Measurements from ENCODE around the gene REV3L. TPM values are rescaled to one million over a fixed set of nuclear protein-coding genes. Genes with fewer than 3 reads are reported as not detected.

Gene REV3L
- total and polyA plus RNA-seq, 2 of the 13 experiments (the other 11 are each of a cell fraction or from before 2014, with no cell fraction given), result 12.8 to 31.3 TPM

- peak; percentile 14; the same call in 1 of the 2 replicates for TF ChIP-seq ZNF598 (CRISPR knock-in tag; IDR thresholded peaks at IDR 0.05; ENCODE audit: borderline replicate concordance)
- TF ChIP-seq, protein P1, sequence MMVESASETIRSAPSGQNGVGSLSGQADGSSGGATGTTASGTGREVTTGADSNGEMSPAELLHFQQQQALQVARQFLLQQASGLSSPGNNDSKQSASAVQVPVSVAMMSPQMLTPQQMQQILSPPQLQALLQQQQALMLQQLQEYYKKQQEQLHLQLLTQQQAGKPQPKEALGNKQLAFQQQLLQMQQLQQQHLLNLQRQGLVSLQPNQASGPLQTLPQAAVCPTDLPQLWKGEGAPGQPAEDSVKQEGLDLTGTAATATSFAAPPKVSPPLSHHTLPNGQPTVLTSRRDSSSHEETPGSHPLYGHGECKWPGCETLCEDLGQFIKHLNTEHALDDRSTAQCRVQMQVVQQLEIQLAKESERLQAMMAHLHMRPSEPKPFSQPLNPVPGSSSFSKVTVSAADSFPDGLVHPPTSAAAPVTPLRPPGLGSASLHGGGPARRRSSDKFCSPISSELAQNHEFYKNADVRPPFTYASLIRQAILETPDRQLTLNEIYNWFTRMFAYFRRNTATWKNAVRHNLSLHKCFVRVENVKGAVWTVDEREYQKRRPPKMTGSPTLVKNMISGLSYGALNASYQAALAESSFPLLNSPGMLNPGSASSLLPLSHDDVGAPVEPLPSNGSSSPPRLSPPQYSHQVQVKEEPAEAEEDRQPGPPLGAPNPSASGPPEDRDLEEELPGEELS (CRISPR knock-in tag; IDR thresholded peaks at IDR 0.05), result peak; percentile 74
- no peak for TF ChIP-seq ZNF33B (CRISPR knock-in tag; IDR thresholded peaks at IDR 0.05)
- TF ChIP-seq CREB1 (IDR thresholded peaks at IDR 0.05), result peak; percentile 85
- peak; percentile 92 for TF ChIP-seq CREB1 (CRISPR knock-in tag; IDR thresholded peaks at IDR 0.05)
- TF ChIP-seq ZNF83 (CRISPR knock-in tag; IDR thresholded peaks at IDR 0.05; ENCODE audit: borderline replicate concordance), result no peak; the same call in 1 of the 2 replicates
- TF ChIP-seq ZNF841 (CRISPR knock-in tag; IDR thresholded peaks at IDR 0.05; ENCODE audit: borderline replicate concordance), result 0 out of 2 replicates have a peak, but pooled peaks have one; percentile 30
- TF ChIP-seq GABPA (IDR thresholded peaks at IDR 0.05; ENCODE audit: low read depth, low read length), result peak; percentile 63
- peak; percentile 76 for TF ChIP-seq GABPA (CRISPR knock-in tag; IDR thresholded peaks at IDR 0.05; ENCODE audit: low read depth)
- no peak for TF ChIP-seq ZNF562 (CRISPR knock-in tag; IDR thresholded peaks at IDR 0.05; ENCODE audit: borderline replicate concordance)
- TF ChIP-seq, protein P2, sequence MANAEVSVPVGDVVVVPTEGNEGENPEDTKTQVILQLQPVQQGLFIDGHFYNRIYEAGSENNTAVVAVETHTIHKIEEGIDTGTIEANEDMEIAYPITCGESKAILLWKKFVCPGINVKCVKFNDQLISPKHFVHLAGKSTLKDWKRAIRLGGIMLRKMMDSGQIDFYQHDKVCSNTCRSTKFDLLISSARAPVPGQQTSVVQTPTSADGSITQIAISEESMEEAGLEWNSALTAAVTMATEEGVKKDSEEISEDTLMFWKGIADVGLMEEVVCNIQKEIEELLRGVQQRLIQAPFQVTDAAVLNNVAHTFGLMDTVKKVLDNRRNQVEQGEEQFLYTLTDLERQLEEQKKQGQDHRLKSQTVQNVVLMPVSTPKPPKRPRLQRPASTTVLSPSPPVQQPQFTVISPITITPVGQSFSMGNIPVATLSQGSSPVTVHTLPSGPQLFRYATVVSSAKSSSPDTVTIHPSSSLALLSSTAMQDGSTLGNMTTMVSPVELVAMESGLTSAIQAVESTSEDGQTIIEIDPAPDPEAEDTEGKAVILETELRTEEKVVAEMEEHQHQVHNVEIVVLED (CRISPR knock-in tag; IDR thresholded peaks at IDR 0.05; ENCODE audit: borderline replicate concordance), result peak; percentile 79
- TF ChIP-seq, protein P3, sequence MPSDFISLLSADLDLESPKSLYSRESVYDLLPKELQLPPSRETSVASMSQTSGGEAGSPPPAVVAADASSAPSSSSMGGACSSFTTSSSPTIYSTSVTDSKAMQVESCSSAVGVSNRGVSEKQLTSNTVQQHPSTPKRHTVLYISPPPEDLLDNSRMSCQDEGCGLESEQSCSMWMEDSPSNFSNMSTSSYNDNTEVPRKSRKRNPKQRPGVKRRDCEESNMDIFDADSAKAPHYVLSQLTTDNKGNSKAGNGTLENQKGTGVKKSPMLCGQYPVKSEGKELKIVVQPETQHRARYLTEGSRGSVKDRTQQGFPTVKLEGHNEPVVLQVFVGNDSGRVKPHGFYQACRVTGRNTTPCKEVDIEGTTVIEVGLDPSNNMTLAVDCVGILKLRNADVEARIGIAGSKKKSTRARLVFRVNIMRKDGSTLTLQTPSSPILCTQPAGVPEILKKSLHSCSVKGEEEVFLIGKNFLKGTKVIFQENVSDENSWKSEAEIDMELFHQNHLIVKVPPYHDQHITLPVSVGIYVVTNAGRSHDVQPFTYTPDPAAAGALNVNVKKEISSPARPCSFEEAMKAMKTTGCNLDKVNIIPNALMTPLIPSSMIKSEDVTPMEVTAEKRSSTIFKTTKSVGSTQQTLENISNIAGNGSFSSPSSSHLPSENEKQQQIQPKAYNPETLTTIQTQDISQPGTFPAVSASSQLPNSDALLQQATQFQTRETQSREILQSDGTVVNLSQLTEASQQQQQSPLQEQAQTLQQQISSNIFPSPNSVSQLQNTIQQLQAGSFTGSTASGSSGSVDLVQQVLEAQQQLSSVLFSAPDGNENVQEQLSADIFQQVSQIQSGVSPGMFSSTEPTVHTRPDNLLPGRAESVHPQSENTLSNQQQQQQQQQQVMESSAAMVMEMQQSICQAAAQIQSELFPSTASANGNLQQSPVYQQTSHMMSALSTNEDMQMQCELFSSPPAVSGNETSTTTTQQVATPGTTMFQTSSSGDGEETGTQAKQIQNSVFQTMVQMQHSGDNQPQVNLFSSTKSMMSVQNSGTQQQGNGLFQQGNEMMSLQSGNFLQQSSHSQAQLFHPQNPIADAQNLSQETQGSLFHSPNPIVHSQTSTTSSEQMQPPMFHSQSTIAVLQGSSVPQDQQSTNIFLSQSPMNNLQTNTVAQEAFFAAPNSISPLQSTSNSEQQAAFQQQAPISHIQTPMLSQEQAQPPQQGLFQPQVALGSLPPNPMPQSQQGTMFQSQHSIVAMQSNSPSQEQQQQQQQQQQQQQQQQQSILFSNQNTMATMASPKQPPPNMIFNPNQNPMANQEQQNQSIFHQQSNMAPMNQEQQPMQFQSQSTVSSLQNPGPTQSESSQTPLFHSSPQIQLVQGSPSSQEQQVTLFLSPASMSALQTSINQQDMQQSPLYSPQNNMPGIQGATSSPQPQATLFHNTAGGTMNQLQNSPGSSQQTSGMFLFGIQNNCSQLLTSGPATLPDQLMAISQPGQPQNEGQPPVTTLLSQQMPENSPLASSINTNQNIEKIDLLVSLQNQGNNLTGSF (CRISPR knock-in tag; IDR thresholded peaks at IDR 0.05), result no peak
- no peak for TF ChIP-seq SNAPC2 (CRISPR knock-in tag; IDR thresholded peaks at IDR 0.05)
- 0 out of 2 replicates have a peak, but pooled peaks have one; percentile 39 for TF ChIP-seq ZNF343 (CRISPR knock-in tag; IDR thresholded peaks at IDR 0.05)
- peak; percentile 57 for TF ChIP-seq TEAD3 (CRISPR knock-in tag; optimal IDR thresholded peaks at IDR 0.05; ENCODE audit: borderline replicate concordance)
- TF ChIP-seq CHD4 (IDR thresholded peaks at IDR 0.05; ENCODE audit: borderline replicate concordance, low read length), result no peak
- peak; percentile 73 for TF ChIP-seq ARNTL (CRISPR knock-in tag; IDR thresholded peaks at IDR 0.05)
- no peak for TF ChIP-seq ZFP36 (IDR thresholded peaks at IDR 0.05; ENCODE audit: borderline replicate concordance, low read depth, low read length, partially characterized antibody)
Measured at GRCh38 chr6:111482959-111483735, at the start of gene REV3L (continued).

Data from HepG2 (cell line).